HepG2 (cell line): ENCODE results near the gene DNAJC12. TPM values are rescaled to one million over a fixed set of nuclear protein-coding genes. Genes with fewer than 3 reads are reported as not detected.

Experiments
- CENPX ChIP-seq: sonication (generic); formaldehyde crosslinking; IDR thresholded peaks from 2 replicates; pipeline ENCODE4 v1.9.0; 2021; ENCODE audit warnings: mild to moderate bottlenecking, missing genetic modification reagents, moderate library complexity
- CHD4 ChIP-seq: fragments of 200-600 bp; sonication (generic); IDR thresholded peaks from 2 replicates; pipeline ENCODE4 v1.7.0; 2017; ENCODE audit warnings: mild to moderate bottlenecking, low read length, borderline replicate concordance
- E2F2 ChIP-seq: sonication (generic); formaldehyde crosslinking; IDR thresholded peaks from 2 replicates; pipeline ENCODE4 v1.4.0; 2020; ENCODE audit warnings: missing genetic modification reagents, borderline replicate concordance
- HMG20A ChIP-seq: IDR thresholded peaks from 2 replicates; pipeline ENCODE4 v1.6.1; 2016; ENCODE audit warnings: borderline replicate concordance
- JUN ChIP-seq: sonication (generic); formaldehyde crosslinking; IDR thresholded peaks from 2 replicates; pipeline ENCODE4 v1.4.0; 2020; ENCODE audit warnings: mild to moderate bottlenecking, missing genetic modification reagents
- RBFOX2 ChIP-seq: fragments of 200-400 bp; formaldehyde crosslinking; IDR thresholded peaks from 2 replicates; pipeline ENCODE4 v1.6.1; 2017; ENCODE audit warnings: low read depth, mild to moderate bottlenecking, low read length
- REPIN1 ChIP-seq: sonication (generic); formaldehyde crosslinking; IDR thresholded peaks from 2 replicates; pipeline ENCODE4 v1.8.0; 2022; ENCODE audit warnings: missing genetic modification reagents, low read depth, mild to moderate bottlenecking, borderline replicate concordance
- RXRB ChIP-seq: IDR thresholded peaks from 2 replicates; pipeline ENCODE4 v1.6.1; 2016; ENCODE audit warnings: borderline replicate concordance, missing genetic modification reagents, missing compliant biosample characterization
- SNAPC2 ChIP-seq: sonication (generic); formaldehyde crosslinking; IDR thresholded peaks from 2 replicates; pipeline ENCODE4 v1.8.1; 2022; ENCODE audit warnings: mild to moderate bottlenecking, missing genetic modification reagents
- TGIF2 ChIP-seq: IDR thresholded peaks from 2 replicates; pipeline ENCODE4 v1.6.1; 2016; ENCODE audit warnings: control low read depth, missing compliant biosample characterization
- ZNF138 ChIP-seq: sonication (generic); formaldehyde crosslinking; IDR thresholded peaks from 2 replicates; pipeline ENCODE4 v1.5.0; 2020; ENCODE audit warnings: mild to moderate bottlenecking, low read depth, missing genetic modification reagents
- ZNF160 ChIP-seq: sonication (generic); formaldehyde crosslinking; IDR thresholded peaks from 2 replicates; pipeline ENCODE4 v1.8.0; 2022; ENCODE audit warnings: mild to moderate bottlenecking, inconsistent platforms, missing genetic modification reagents
- ZNF224 ChIP-seq: sonication (generic); formaldehyde crosslinking; IDR thresholded peaks from 2 replicates; pipeline ENCODE4 v1.5.0; 2020; ENCODE audit warnings: mild to moderate bottlenecking, missing genetic modification reagents
- ZNF350 ChIP-seq: sonication (generic); formaldehyde crosslinking; IDR thresholded peaks from 2 replicates; pipeline ENCODE4 v1.4.0; 2020; ENCODE audit warnings: mild to moderate bottlenecking, low read depth, missing genetic modification reagents, borderline replicate concordance
- ZNF362 ChIP-seq: sonication (generic); formaldehyde crosslinking; IDR thresholded peaks from 2 replicates; pipeline ENCODE4 v1.4.0; 2020; ENCODE audit warnings: missing genetic modification reagents, mild to moderate bottlenecking, borderline replicate concordance
- ZNF383 ChIP-seq: sonication (generic); formaldehyde crosslinking; IDR thresholded peaks from 2 replicates; pipeline ENCODE4 v1.4.0; 2020; ENCODE audit warnings: missing genetic modification reagents, mild to moderate bottlenecking, borderline replicate concordance
- ZNF451 ChIP-seq: sonication (generic); formaldehyde crosslinking; IDR thresholded peaks from 2 replicates; pipeline ENCODE4 v1.5.0; 2020; ENCODE audit warnings: mild to moderate bottlenecking, missing genetic modification reagents
- ZNF547 ChIP-seq: sonication (generic); formaldehyde crosslinking; IDR thresholded peaks from 2 replicates; pipeline ENCODE4 v1.5.1; 2020; ENCODE audit warnings: mild to moderate bottlenecking, missing genetic modification reagents
- ZNF7 ChIP-seq: IDR thresholded peaks from 2 replicates; pipeline ENCODE4 v1.6.1; 2016; ENCODE audit warnings: missing biosample characterization, missing genetic modification reagents
- ZNF747 ChIP-seq: sonication (generic); formaldehyde crosslinking; IDR thresholded peaks from 2 replicates; pipeline ENCODE4 v1.8.1; 2023; ENCODE audit warnings: missing genetic modification reagents, mild to moderate bottlenecking, borderline replicate concordance
- ZNF839 ChIP-seq: sonication (generic); formaldehyde crosslinking; IDR thresholded peaks from 2 replicates; pipeline ENCODE4 v1.4.0; 2020; ENCODE audit warnings: missing genetic modification reagents, mild to moderate bottlenecking, borderline replicate concordance
- ZNF879 ChIP-seq: sonication (generic); formaldehyde crosslinking; IDR thresholded peaks from 2 replicates; pipeline ENCODE4 v1.8.1; 2023; ENCODE audit warnings: missing genetic modification reagents
- polyA plus RNA-seq, 8 experiments: library from polyadenylated mRNA; depleted of rRNA in 3 of 8; stranded (reverse) in 7 of 8; unstranded in 1 of 8; fragments of >200 nt; fragmentation: Illumina TruSeq in 4 of 8; extraction: Trizol in 4 of 8; gene quantifications; 2 replicates each; pipeline versions ENCODE4 v1.2.1 to v1.2.3, GENCODE V29; 2011 to 2016; ENCODE audit warnings: low read depth in 4 of 8, missing spikeins in 1 of 8, mixed read lengths in 1 of 8; ENCODE audit not compliant: insufficient read depth in 1 of 8
- total RNA-seq, 5 experiments: library from RNA; depleted of rRNA; stranded (reverse); fragments of >200 nt; fragmentation: Illumina TruSeq; extraction: Trizol; gene quantifications; 2 replicates each; pipeline ENCODE4 v1.2.3, GENCODE V29; 2016; ENCODE audit warnings: low read depth in 1 of 5
- TF ChIP-seq, protein P1 (sequence below): sonication (generic); formaldehyde crosslinking; IDR thresholded peaks from 2 replicates; pipeline ENCODE4 v1.9.0; 2021; ENCODE audit warnings: missing genetic modification reagents, borderline replicate concordance
- TF ChIP-seq, protein P2 (sequence below): IDR thresholded peaks from 2 replicates; pipeline ENCODE4 v1.6.1; 2016; ENCODE audit warnings: control low read depth

The DNAJC12 gene
- total and polyA plus RNA-seq, 2 of the 13 experiments (the other 11 are each of a cell fraction or from before 2014, with no cell fraction given), result 11.6 to 43.9 TPM

DNA sequence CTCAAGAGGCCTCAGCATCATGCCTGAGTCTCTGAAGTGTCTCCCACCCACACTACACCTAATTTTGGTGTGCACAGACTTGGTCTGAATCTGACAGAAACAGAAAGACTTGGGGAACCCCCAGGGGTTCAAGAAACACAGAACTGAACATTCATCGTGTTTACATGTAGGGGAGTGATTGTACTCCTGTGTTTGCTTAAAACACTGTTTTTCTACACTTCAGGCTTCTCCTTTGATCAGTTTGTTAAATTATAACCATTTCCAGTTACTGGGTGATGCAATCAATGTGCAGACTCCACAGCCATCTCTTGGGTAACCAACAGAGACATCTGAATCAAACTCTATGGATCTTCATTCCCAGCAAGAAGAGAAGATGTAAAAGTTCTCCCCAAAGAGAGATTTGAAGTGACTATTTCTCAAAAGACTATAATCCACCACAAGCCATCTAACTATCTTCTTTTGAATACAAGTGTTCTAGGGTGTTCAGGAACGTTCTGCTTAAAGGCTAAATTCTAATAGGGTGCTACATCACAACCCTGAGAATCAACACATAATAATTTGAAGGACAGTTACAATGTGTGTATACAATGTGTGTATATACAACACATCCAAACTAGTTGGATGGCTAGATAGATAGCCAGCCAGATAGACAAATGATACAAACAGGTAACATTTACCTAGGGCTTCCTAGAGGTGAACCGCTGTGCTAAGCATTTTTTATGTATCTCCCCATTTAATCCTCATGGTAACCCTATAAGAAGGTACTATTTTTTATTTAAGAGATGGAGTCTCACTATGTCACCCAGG lies 34.2 kb downstream of the DNAJC12 start (continued):
- TF ChIP-seq, protein P1, sequence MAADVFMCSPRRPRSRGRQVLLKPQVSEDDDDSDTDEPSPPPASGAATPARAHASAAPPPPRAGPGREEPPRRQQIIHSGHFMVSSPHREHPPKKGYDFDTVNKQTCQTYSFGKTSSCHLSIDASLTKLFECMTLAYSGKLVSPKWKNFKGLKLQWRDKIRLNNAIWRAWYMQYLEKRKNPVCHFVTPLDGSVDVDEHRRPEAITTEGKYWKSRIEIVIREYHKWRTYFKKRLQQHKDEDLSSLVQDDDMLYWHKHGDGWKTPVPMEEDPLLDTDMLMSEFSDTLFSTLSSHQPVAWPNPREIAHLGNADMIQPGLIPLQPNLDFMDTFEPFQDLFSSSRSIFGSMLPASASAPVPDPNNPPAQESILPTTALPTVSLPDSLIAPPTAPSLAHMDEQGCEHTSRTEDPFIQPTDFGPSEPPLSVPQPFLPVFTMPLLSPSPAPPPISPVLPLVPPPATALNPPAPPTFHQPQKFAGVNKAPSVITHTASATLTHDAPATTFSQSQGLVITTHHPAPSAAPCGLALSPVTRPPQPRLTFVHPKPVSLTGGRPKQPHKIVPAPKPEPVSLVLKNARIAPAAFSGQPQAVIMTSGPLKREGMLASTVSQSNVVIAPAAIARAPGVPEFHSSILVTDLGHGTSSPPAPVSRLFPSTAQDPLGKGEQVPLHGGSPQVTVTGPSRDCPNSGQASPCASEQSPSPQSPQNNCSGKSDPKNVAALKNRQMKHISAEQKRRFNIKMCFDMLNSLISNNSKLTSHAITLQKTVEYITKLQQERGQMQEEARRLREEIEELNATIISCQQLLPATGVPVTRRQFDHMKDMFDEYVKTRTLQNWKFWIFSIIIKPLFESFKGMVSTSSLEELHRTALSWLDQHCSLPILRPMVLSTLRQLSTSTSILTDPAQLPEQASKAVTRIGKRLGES (CRISPR knock-in tag), result no peak
- TF ChIP-seq E2F2 (no peak), ZNF747 (CRISPR knock-in tag) (no peak), ZNF138 (CRISPR knock-in tag) (no peak), HMG20A (CRISPR knock-in tag) (peak; percentile 92; the same call in 1 of the 2 replicates), ZNF7 (CRISPR knock-in tag) (no peak), ZNF839 (CRISPR knock-in tag) (no peak), SNAPC2 (CRISPR knock-in tag) (peak; percentile 33; the same call in 1 of the 2 replicates), JUN (0 out of 2 replicates have a peak, but pooled peaks have one; percentile 24), ZNF547 (CRISPR knock-in tag) (no peak), ZNF224 (CRISPR knock-in tag) (no peak), ZNF362 (peak; percentile 68; the same call in 1 of the 2 replicates), REPIN1 (CRISPR knock-in tag) (peak; percentile 54; the same call in 1 of the 2 replicates), CHD4 (no peak), ZNF879 (CRISPR knock-in tag) (no peak), RXRB (CRISPR knock-in tag) (peak; percentile 90), CENPX (CRISPR knock-in tag) (no peak), RBFOX2 (peak; percentile 34; the same call in 1 of the 2 replicates), ZNF350 (CRISPR knock-in tag) (no peak), ZNF160 (CRISPR knock-in tag) (no peak), ZNF383 (CRISPR knock-in tag) (no peak; the same call in 1 of the 2 replicates), TGIF2 (peak; percentile 35; the same call in 1 of the 2 replicates), ZNF451 (CRISPR knock-in tag) (no peak)
- TF ChIP-seq, protein P2, sequence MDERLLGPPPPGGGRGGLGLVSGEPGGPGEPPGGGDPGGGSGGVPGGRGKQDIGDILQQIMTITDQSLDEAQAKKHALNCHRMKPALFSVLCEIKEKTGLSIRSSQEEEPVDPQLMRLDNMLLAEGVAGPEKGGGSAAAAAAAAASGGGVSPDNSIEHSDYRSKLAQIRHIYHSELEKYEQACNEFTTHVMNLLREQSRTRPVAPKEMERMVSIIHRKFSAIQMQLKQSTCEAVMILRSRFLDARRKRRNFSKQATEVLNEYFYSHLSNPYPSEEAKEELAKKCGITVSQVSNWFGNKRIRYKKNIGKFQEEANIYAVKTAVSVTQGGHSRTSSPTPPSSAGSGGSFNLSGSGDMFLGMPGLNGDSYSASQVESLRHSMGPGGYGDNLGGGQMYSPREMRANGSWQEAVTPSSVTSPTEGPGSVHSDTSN (CRISPR knock-in tag), result peak; percentile 30; the same call in 1 of the 2 replicates
